Lower leg skin (tissue), 4 donors: ENCODE data around the gene TMEM158. TPM values are rescaled to one million over a fixed set of nuclear protein-coding genes. Genes with fewer than 3 reads are reported as not detected.

Source experiments
- DNase-seq, 2 donors: peaks; one replicate each; pipeline ENCODE4 v3.0.0-alpha.2; 2019; ENCODE audit warnings: low spot score in 2 of 2
- H3K4me3 ChIP-seq: fragments of 200-600 bp; sonication (generic); 2 replicates; pipeline ENCODE4 v1.5.1; 2017; ENCODE audit warnings: mild to moderate bottlenecking, low read depth; ENCODE audit not compliant: poor library complexity, severe bottlenecking
- POLR2A ChIP-seq, 2 donors: fragments of 450-650 bp; IDR thresholded peaks; one replicate each; pipeline ENCODE4 v1.6.1; 2016 to 2017; ENCODE audit warnings: antibody characterized with exemption in 2 of 2, mild to moderate bottlenecking in 1 of 2, moderate library complexity in 1 of 2
- WGBS, 2 donors: methylation state at CpG; one replicate each; pipeline ENCODE4 v1.1.5; 2018; 5-methylcytosine and 5-hydroxymethylcytosine counted together
- intact Hi-C: fragments of 100-400 bp; cut with DNase I; formaldehyde crosslinking; loops from one replicate; pipeline ENCODE4 v1.15.0; 2023; ENCODE audit warnings: low total_unique reads
- total RNA-seq, 4 donors: library from RNA; depleted of rRNA; stranded (reverse); fragments of >200 nt; gene quantifications; one replicate each; pipeline ENCODE4 v1.1.0, GENCODE V29; 2016
- TF ChIP-seq, protein P1 (sequence below), 3 donors: fragments of 450-650 bp; IDR thresholded peaks; one replicate each; pipeline ENCODE4 v1.5.1; 2016; ENCODE audit warnings: antibody characterized with exemption in 3 of 3, mild to moderate bottlenecking in 3 of 3, moderate library complexity in 2 of 3

TMEM158 gene
- total RNA-seq, 4 donors from 2014 or later: 0.88 to 4.2 (median 2.7) TPM

DNA sequence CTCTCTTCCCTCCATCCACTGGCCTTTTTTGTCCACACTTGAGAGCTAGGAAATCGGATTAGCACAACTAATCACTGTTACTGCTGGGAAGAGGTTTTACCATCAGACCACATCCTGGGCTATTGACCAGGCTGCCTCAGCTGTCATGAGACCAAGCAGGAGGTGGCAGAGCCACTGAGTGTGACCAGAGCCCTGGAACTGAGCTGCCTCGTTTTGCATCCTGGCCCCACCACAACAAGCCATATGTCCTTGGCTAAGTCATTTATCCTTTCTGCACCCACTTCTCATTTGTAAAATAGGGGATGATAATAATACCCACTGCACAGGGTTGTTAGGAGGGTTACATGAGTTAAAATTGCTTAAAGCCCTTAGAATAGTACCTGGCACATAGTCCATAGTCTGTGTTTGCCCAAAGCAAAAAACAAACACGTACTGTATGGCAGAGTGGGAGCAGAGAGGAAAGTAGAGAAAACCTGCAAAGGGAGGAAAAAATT is 34.1 kb downstream of the TMEM158 start:
- TF ChIP-seq POLR2A (IDR thresholded peaks at IDR 0.05): no peak
- TF ChIP-seq, protein P1, sequence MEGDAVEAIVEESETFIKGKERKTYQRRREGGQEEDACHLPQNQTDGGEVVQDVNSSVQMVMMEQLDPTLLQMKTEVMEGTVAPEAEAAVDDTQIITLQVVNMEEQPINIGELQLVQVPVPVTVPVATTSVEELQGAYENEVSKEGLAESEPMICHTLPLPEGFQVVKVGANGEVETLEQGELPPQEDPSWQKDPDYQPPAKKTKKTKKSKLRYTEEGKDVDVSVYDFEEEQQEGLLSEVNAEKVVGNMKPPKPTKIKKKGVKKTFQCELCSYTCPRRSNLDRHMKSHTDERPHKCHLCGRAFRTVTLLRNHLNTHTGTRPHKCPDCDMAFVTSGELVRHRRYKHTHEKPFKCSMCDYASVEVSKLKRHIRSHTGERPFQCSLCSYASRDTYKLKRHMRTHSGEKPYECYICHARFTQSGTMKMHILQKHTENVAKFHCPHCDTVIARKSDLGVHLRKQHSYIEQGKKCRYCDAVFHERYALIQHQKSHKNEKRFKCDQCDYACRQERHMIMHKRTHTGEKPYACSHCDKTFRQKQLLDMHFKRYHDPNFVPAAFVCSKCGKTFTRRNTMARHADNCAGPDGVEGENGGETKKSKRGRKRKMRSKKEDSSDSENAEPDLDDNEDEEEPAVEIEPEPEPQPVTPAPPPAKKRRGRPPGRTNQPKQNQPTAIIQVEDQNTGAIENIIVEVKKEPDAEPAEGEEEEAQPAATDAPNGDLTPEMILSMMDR (IDR thresholded peaks at IDR 0.05): no peak
- WGBS, 2 donors: 46 to 78% methylated on average over 3 of the region's 3 CpGs
- intact Hi-C loops: no loop called here
- DNase-seq: no peak
- no peak overlapping the region for H3K4me3 ChIP-seq

DNA sequence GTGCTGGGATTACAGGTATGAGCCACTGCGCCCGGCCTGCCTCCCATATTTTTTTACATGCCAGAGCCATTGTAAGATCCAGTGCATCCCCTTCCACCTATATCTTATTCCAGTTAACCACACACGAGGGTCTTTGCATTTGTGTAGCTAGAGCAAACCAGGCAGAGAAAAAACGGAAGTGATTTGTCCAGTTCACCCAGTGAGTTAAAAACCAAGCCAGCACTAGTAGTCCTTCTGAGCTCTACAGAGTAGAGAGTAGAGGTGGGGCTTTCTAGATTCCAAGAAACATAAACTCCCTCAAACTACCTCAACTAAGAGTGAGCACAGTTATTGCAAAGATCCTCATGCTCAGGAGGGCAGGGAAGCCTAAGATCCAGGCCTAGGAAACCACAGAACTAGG is 34.7 kb downstream of the TMEM158 start:
- TF ChIP-seq POLR2A (IDR thresholded peaks at IDR 0.05): no peak
- TF ChIP-seq, protein P1 (IDR thresholded peaks at IDR 0.05): no peak
- 95 to 96% methylated on average over 4 of the region's 4 CpGs for WGBS, 2 donors
- DNase-seq: no peak
- intact Hi-C loops: no loop called here
- H3K4me3 ChIP-seq: no peak overlapping the region

DNA sequence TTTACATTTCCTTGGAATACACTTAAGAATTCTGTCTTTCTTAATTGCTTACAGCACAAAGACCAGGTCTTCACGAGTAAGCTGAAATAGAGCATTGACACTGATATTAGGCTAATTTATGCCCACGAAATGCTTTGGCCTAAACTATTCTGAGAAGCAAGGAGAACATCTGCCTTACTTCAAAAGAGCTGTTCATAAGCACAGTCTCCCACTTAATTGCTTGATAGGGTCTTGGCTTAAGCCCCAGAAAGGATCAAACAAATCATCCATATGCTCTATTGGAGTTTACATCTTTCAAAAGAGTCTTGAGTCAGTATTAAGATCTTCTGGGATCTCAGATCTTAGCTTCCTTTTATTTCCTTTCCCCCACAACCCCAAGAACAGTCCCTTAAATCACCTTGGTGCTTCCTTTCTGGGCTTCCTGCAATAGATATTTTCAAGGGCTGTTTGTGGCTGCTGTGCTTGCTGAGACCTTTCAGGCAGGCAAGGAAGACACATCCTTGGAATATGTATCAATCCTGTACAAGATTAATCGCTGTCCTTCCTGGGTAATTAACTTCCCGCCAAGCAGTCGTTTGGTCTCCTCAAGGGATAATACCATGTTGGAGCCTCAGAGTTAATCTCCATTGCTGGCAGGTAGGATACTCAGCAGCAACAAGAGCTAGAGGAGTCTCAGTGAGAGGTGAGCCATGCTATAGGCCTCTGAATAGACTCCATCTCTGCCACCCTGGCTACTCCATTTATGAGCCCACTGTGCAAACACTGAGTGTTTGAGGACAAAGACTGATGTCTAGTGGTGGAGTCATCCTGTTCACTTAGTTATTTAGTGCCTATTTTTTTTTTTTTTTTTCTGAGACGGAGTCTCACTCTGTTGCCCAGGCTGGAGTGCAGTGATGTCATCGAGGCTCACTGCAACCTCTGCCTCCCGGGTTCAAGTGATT is 37.1 kb downstream of the TMEM158 start:
- no peak for DNase-seq
- intact Hi-C loops: no loop called here
- no peak for TF ChIP-seq POLR2A (IDR thresholded peaks at IDR 0.05)
- TF ChIP-seq, protein P1 (IDR thresholded peaks at IDR 0.05): no peak
- 74 to 75% methylated on average over 8 of the region's 8 CpGs for WGBS, 2 donors
- no peak overlapping the region for H3K4me3 ChIP-seq

DNA sequence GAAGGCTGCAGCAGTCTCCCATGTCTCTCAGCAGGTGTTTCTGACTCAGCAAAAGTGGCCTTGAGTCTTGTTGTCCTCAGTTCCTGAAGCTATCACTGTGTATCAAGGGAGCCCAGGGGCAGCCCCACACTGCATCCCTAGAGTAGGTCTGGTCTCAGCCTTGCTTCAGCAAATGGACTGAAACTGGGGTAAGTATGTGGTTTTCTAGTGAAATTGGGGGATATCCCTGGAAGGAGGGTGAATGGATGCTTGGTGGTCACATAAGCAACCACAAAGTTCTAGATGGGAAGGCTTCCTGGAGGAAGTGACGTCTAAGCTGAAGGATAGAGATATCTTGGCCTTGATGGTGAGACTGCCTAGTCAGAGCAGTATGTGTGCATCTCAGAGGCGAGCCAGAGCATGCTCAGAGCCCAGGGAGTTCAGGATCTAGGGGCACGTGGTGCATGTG is 38.4 kb downstream of the TMEM158 start:
- TF ChIP-seq, protein P1 (IDR thresholded peaks at IDR 0.05): no peak
- TF ChIP-seq POLR2A (IDR thresholded peaks at IDR 0.05): no peak
- 47 to 60% methylated on average over 3 of the region's 3 CpGs for WGBS, 2 donors
- intact Hi-C loops: no loop called here
- H3K4me3 ChIP-seq: no peak overlapping the region
- DNase-seq: no peak

DNA sequence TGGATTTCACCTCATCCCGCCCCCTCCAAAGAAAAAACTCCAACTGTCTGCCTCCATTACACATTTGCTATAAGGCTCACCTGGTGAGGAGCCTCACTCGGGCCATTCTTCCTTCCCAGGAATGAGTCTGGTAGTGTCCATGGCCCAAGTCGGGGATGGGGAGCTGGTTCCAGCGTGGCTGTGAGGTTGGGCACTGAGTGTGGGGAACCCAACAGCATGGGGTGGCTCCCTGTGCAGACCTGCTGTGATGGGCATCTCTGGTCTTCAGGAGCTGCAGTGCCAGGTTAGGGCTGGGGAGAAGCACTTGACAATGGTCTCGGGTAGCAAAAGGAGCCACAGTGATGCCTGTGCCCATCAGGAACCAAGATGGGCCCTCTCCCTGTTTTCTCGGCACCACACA is 39.2 kb downstream of the TMEM158 start:
- H3K4me3 ChIP-seq: no peak overlapping the region
- TF ChIP-seq, protein P1 (IDR thresholded peaks at IDR 0.05): no peak
- no peak for TF ChIP-seq POLR2A (IDR thresholded peaks at IDR 0.05)
- DNase-seq: no peak
- 97% methylated on average over 6 of the region's 6 CpGs for WGBS, 2 donors
- intact Hi-C loops: no loop called here
